Effector memory CD8-positive, alpha-beta T cell (primary cell): ENCODE measurements around the gene HPS4.
A peak's percentile ranks its signal among the peaks of the same experiment; 100 is the strongest.

Experiments
- ATAC-seq: fragments of 150-1000 bp; cut with Tn5 transposase; replicated peaks from 2 replicates; pipeline ENCODE4 v1.10.0; 2021; ENCODE audit warnings: mild to moderate bottlenecking, moderate library complexity
- DNase-seq, 3 experiments: peaks; one replicate each; pipeline ENCODE4 v3.0.0; 2021
- H3K27ac Mint-ChIP-seq, 2 donors: one replicate each; pipeline ENCODE4 v1.8.0; 2022; ENCODE audit warnings: mild to moderate bottlenecking in 2 of 2, mixed read lengths in 2 of 2, moderate library complexity in 2 of 2
- H3K27me3 Mint-ChIP-seq, 2 donors: one replicate each; pipeline ENCODE4 v1.8.0; 2022; ENCODE audit warnings: mixed read lengths in 2 of 2
- H3K36me3 Mint-ChIP-seq: one replicate; pipeline ENCODE4 v1.8.0; 2022; ENCODE audit warnings: mild to moderate bottlenecking, moderate library complexity, mixed read lengths; ENCODE audit not compliant: insufficient read depth
- H3K4me1 Mint-ChIP-seq, 2 donors: one replicate each; pipeline ENCODE4 v1.8.0; 2022; ENCODE audit warnings: low read depth in 2 of 2, mixed read lengths in 2 of 2
- H3K4me3 Mint-ChIP-seq, 2 donors: one replicate each; pipeline ENCODE4 v1.8.0; 2022; ENCODE audit warnings: mild to moderate bottlenecking in 2 of 2, mixed read lengths in 2 of 2, moderate library complexity in 2 of 2
- H3K9me3 Mint-ChIP-seq, 2 donors: one replicate each; pipeline ENCODE4 v1.8.0; 2022; ENCODE audit warnings: mixed read lengths in 2 of 2

The HPS4 gene

GRCh38 chr22:26486394-26486793 is 2.8 kb upstream of the HPS4 start:
- peaks cover 46% of the 10 kb centered on the region for H3K36me3 Mint-ChIP-seq
- H3K9me3 Mint-ChIP-seq: no peaks in the 10 kb centered on the region
- H3K4me3 Mint-ChIP-seq: peak overlapping the region in 1 of 2 donors; percentile 20
- no peaks in the 10 kb centered on the region for H3K27me3 Mint-ChIP-seq
- DNase-seq (no peak), ATAC-seq (no peak)
- peak overlapping the region in 1 of 2 donors; percentile 26 for H3K27ac Mint-ChIP-seq
- peaks cover 34 to 40% of the 10 kb centered on the region in 2 donors for H3K4me1 Mint-ChIP-seq

GRCh38 chr22:26485806-26486390 is 2.3 kb upstream of the HPS4 start:
- DNase-seq (no peak), ATAC-seq (no peak)
- H3K9me3 Mint-ChIP-seq: no peaks in the 10 kb centered on the region
- H3K4me1 Mint-ChIP-seq: peaks cover 38 to 44% of the 10 kb centered on the region in 2 donors
- peak overlapping the region; percentile 64 to 70 for H3K27ac Mint-ChIP-seq
- peak overlapping the region in 1 of 2 donors; percentile 94 for H3K4me3 Mint-ChIP-seq
- H3K36me3 Mint-ChIP-seq: peaks cover 41% of the 10 kb centered on the region
- H3K27me3 Mint-ChIP-seq: no peaks in the 10 kb centered on the region

GRCh38 chr22:26485013-26485412 is 1.4 kb upstream of the HPS4 start:
- Mint-ChIP-seq H3K4me1 (peaks cover 41 to 45% of the 10 kb centered on the region in 2 donors), H3K27ac (peak overlapping the region; percentile 64 to 70), H3K9me3 (no peaks in the 10 kb centered on the region), H3K4me3 (peak overlapping the region; percentile 27 to 94), H3K36me3 (peaks cover 34% of the 10 kb centered on the region), H3K27me3 (no peaks in the 10 kb centered on the region)
- no peak for ATAC-seq
- no peak for DNase-seq

DNA sequence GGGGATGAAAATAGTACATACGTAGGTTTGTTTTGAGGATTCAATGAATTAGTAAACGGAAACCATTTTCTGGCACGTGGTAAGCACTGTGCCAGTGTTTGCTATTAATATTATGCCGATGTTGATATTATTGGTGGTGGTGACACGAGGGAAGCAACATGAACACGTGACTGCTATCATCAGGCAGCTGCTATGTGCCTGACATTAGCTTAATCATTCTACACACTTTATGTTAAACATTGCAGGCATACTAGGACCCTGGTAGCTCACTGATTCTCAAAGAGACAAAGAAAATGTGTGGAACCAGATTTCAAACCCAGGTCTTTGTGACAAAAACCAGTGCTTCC is 750 bp upstream of the HPS4 start:
- Mint-ChIP-seq H3K36me3 (peaks cover 35% of the 10 kb centered on the region), H3K27ac (peak overlapping the region; percentile 98 to 99), H3K9me3 (no peaks in the 10 kb centered on the region), H3K4me1 (peaks cover 44 to 50% of the 10 kb centered on the region in 2 donors), H3K4me3 (peak overlapping the region; percentile 94), H3K27me3 (no peaks in the 10 kb centered on the region)
- DNase-seq (peak; percentile 21 to 40 (median 22)), ATAC-seq (peak; percentile 54)

DNA sequence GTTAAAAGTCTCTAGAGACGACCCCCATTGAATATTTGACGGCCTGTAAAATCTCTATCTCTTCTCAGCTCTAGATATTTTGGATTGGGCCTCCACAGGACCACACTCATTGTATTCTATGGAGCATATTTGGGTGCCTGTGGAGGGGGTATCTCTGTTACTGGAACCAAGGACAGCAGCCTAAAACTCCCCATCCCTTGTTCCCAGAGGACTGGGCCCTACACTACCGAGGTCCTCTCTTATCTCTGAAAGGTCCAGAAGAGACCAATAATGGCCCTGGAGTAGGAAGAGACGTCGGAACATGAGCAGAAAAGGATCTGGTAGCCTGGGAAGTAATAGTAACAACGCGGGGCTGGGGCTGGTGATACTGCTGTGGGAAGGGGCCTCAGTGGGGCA is 542 bp downstream of the HPS4 start:
- DNase-seq (no peak), ATAC-seq (no peak)
- H3K9me3 Mint-ChIP-seq: no peaks in the 10 kb centered on the region
- H3K4me3 Mint-ChIP-seq: peak overlapping the region; percentile 94
- peaks cover 35% of the 10 kb centered on the region for H3K36me3 Mint-ChIP-seq
- peaks cover 44 to 55% of the 10 kb centered on the region in 2 donors for H3K4me1 Mint-ChIP-seq
- H3K27ac Mint-ChIP-seq: peak overlapping the region; percentile 98 to 99
- H3K27me3 Mint-ChIP-seq: no peaks in the 10 kb centered on the region

GRCh38 chr22:26482161-26482560 is 1.4 kb downstream of the HPS4 start:
- ATAC-seq (no peak), DNase-seq (no peak)
- Mint-ChIP-seq H3K4me1 (peaks cover 44 to 60% of the 10 kb centered on the region in 2 donors), H3K36me3 (peaks cover 36% of the 10 kb centered on the region), H3K27ac (peak overlapping the region; percentile 98 to 99), H3K4me3 (peak overlapping the region; percentile 94), H3K27me3 (no peaks in the 10 kb centered on the region), H3K9me3 (no peaks in the 10 kb centered on the region)

- Mint-ChIP-seq H3K4me1 (peaks cover 46 to 60% of the 10 kb centered on the region in 2 donors), H3K9me3 (no peaks in the 10 kb centered on the region), H3K36me3 (peaks cover 37% of the 10 kb centered on the region), H3K27me3 (no peaks in the 10 kb centered on the region), H3K27ac (peak overlapping the region; percentile 98 to 99), H3K4me3 (peak overlapping the region; percentile 94)
- no peak for ATAC-seq
- DNase-seq: no peak
These were observed 1.9 kb downstream of the HPS4 start for GRCh38 chr22:26481694-26482093.

DNA sequence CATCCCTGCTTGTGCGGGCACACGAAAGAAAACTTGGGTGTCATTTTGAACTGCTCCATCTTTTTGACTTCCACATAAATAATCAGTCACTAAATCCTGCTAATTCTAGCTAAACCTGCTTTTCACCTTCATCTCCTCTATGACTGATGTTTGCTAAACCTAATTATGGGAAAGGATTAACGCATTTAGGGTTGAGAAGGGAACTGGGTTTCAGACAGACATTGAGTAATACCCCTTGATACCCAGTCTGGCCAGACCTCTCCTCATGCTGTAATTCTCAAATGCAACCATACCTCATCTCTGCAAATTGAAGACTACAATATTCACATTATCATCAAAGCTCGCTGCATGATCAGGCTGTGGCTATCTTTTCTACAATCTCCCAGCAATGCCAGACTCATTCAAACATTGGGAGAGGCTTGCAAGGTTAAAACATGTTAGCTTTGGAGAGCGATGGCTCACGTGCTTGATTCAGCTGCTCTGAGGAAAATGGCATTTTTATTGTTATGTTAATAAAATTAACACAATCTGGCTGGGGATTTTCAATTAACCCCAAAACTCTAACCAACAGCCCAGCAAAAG is 2.4 kb downstream of the HPS4 start:
- peak overlapping the region in 1 of 2 donors; percentile 98 for H3K27ac Mint-ChIP-seq

GRCh38 chr22:26480611-26480932 is 3.0 kb downstream of the HPS4 start:
- Mint-ChIP-seq H3K9me3 (no peaks in the 10 kb centered on the region), H3K27me3 (no peaks in the 10 kb centered on the region), H3K27ac (no peak overlapping the region), H3K4me3 (no peak overlapping the region), H3K36me3 (peaks cover 48% of the 10 kb centered on the region), H3K4me1 (peaks cover 41 to 53% of the 10 kb centered on the region in 2 donors)
- DNase-seq (no peak), ATAC-seq (no peak)

More for the DNA sequence above, 2.4 kb downstream of the HPS4 start:
- no peak for ATAC-seq
- peaks cover 44 to 57% of the 10 kb centered on the region in 2 donors for H3K4me1 Mint-ChIP-seq
- H3K36me3 Mint-ChIP-seq: peaks cover 42% of the 10 kb centered on the region
- H3K9me3 Mint-ChIP-seq: no peaks in the 10 kb centered on the region
- peak overlapping the region in 1 of 2 donors; percentile 27 for H3K4me3 Mint-ChIP-seq
- no peak for DNase-seq
- H3K27me3 Mint-ChIP-seq: no peaks in the 10 kb centered on the region

DNA sequence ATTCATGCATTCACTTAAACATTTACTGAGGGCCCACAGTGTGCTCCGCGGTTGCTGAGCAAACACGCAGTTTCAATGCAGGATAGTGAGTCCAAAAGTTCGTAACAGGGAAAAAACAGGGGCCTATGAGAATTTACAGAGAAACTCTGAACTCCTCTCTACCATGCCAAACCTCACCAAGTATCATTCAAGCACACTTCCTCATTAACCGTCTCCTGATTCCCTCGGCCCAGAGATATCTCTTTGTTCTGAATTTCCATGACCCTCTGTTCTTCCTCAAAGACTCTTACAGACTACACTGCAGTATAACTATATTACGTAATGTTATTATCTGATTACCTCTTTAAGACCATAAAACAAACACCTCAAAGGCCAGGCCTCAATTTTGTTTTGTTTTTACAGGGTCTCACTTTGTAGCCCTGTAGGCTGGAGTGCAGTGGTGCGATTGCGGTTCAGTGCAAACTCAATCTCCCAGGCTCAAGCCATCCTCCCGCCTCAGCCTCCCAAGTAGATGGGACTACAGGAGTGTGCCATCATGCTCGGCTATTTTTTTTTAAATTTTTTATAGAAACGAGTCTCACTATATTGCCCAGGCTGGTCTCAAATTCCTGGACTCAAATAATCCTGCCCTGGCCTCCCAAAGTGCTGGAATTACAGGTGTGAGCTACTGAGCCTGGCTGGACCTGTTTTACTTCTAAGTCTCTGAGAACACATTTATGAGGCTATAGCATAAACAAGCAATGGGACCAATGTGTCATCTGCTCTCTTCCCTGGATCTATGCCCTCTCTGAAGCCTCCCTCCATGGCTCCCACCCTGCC is 3.6 kb downstream of the HPS4 start:
- ATAC-seq: no peak

GRCh38 chr22:26479043-26479791 is 4.4 kb downstream of the HPS4 start:
- DNase-seq (no peak), ATAC-seq (no peak)
- Mint-ChIP-seq H3K27me3 (no peaks in the 10 kb centered on the region), H3K9me3 (no peaks in the 10 kb centered on the region), H3K4me3 (peak overlapping the region; percentile 39 to 42), H3K4me1 (peaks cover 31 to 43% of the 10 kb centered on the region in 2 donors), H3K27ac (peak overlapping the region in 1 of 2 donors; percentile 16), H3K36me3 (peaks cover 54% of the 10 kb centered on the region)

More for the DNA sequence above, 3.6 kb downstream of the HPS4 start:
- Mint-ChIP-seq H3K27me3 (no peaks in the 10 kb centered on the region), H3K36me3 (peaks cover 54% of the 10 kb centered on the region), H3K4me1 (peaks cover 35 to 48% of the 10 kb centered on the region in 2 donors), H3K27ac (peak overlapping the region in 1 of 2 donors; percentile 16), H3K4me3 (peak overlapping the region; percentile 1 to 39), H3K9me3 (no peaks in the 10 kb centered on the region)
- DNase-seq: no peak

GRCh38 chr22:26477341-26477731 is 6.2 kb downstream of the HPS4 start:
- no peak overlapping the region for H3K4me3 Mint-ChIP-seq

DNA sequence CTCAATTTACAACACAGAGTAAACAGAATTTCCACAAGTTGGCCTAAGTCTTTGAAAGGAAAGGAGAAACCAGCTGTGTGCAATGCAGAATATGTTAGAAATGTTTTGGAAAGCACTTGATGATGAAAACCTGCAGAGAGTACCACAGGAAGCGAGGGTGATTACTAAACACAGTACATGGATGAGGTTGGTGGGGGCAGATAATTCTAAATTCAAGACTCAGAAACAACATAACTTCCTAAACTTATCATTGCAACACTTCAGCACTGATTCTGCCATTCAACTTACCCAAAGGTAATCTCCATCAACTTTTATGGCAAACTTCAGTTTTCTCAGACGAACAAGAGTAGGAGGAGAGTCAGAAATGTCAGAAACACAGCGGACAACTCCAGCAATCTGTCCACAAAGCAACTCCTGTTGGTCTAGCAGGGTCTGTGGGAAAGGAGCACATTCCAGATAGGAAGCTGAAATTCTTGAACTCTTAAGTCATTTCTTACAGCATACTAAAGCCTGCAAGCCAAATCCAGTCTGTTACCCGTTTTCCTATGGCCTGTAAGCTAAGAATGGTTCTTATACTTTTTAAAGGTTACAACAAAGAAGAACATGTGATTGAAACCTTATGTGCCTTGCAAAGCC is 6.8 kb downstream of the HPS4 start:
- DNase-seq (no peak), ATAC-seq (no peak)
- H3K9me3 Mint-ChIP-seq: no peaks in the 10 kb centered on the region
- no peak overlapping the region for H3K4me3 Mint-ChIP-seq
- peaks cover 53% of the 10 kb centered on the region for H3K36me3 Mint-ChIP-seq
- H3K27me3 Mint-ChIP-seq: no peaks in the 10 kb centered on the region
- peaks cover 14 to 22% of the 10 kb centered on the region in 2 donors for H3K4me1 Mint-ChIP-seq
- H3K27ac Mint-ChIP-seq: no peak overlapping the region

More at GRCh38 chr22:26477341-26477731, 6.2 kb downstream of the HPS4 start:
- Mint-ChIP-seq H3K36me3 (peaks cover 53% of the 10 kb centered on the region), H3K27me3 (no peaks in the 10 kb centered on the region), H3K4me1 (peaks cover 18 to 27% of the 10 kb centered on the region in 2 donors), H3K9me3 (no peaks in the 10 kb centered on the region), H3K27ac (no peak overlapping the region)
- no peak for ATAC-seq
- no peak for DNase-seq
